ENCODE results near the gene CEP152.

The CEP152 gene

DNA sequence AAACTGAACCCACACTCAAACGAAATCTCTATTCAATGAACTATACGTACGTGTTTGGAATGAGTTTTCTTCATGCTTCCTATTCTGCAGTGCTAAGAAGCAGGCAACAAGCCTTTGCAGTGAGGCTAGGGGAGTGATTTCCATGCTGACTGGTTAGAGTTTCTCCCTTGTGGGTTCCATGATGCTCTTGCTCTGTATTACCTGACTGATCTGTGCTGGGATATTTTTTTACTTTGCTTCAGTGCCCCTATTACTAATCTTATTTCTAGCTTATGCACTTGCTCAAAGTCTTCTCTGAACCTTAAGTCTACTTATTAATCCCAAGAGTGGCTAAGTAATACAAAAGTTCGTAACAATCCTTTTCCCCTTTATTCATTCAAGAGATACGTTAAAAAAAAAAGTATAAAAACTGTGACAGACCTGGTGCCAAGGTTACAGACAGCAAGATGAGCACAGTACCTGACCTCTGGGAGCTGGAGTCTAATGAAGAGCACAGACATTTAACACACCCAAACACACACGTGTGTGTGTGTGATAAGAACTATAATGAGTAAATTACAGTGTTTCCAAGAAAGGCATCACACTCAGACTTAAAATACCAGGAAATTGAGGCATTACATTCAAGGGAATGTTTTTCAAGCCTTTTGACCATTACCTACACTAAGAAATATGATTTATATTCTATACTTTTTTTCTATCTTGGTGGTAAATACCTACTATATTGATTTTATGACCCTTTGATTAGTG, 114.9 kb downstream of the CEP152 start:
- DNase-seq = no peak

- no peak for DNase-seq
Observed at GRCh38 chr15:48695088-48695826, 115.6 kb downstream of the CEP152 start.

DNA sequence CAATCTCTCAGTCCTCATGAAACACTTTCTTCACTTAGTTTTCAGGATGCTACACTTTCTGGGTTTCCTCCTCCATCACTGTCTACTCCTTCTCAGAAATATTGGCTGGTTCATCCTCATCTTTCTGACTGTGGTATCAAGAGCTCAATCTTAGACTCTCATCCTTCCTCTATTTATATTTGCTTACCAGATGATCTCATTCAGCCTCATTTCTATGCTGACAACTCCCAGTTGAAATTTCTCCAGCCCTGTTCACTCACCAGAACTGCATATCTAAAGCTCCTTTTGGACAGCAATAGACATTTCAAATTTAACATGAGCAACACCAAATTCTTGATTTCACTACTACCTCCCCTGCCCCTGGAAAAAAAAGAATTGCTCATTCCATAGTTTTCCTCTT, 117.4 kb downstream of the CEP152 start:
- DNase-seq = no peak

GRCh38 chr15:48688493-48688892, 122.4 kb downstream of the CEP152 start:
- DNase-seq = no peak
